ENCODE data around the gene FIS1.
"Not testable (repeated sequence)": the region's sequence is repeated elsewhere in the genome, so short reads cannot be mapped to it uniquely, and the experiment has no call there.

- TF ChIP-seq, protein P1, sequence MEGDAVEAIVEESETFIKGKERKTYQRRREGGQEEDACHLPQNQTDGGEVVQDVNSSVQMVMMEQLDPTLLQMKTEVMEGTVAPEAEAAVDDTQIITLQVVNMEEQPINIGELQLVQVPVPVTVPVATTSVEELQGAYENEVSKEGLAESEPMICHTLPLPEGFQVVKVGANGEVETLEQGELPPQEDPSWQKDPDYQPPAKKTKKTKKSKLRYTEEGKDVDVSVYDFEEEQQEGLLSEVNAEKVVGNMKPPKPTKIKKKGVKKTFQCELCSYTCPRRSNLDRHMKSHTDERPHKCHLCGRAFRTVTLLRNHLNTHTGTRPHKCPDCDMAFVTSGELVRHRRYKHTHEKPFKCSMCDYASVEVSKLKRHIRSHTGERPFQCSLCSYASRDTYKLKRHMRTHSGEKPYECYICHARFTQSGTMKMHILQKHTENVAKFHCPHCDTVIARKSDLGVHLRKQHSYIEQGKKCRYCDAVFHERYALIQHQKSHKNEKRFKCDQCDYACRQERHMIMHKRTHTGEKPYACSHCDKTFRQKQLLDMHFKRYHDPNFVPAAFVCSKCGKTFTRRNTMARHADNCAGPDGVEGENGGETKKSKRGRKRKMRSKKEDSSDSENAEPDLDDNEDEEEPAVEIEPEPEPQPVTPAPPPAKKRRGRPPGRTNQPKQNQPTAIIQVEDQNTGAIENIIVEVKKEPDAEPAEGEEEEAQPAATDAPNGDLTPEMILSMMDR (IDR thresholded peaks at IDR 0.05 in 4 of 5, conservative IDR thresholded peaks at IDR 0.05 in 1 of 5), result not testable (repeated sequence)
- not testable (repeated sequence) for TF ChIP-seq POLR2A (IDR thresholded peaks at IDR 0.05)
Observed at GRCh38 chr7:101264102-101264706, 19.3 kb upstream of the FIS1 start.

Data from gastrocnemius medialis (tissue), 4 donors.